SK-N-MC (cell line): ENCODE data around the gene ANGPTL1.

ENCODE experiments used
- EZH2 ChIP-seq: fragments of 200-600 bp; sonication (generic); IDR thresholded peaks from one replicate; pipeline ENCODE4 v1.6.1; 2017; ENCODE audit warnings: antibody characterized with exemption
- POLR2AphosphoS5 ChIP-seq: IDR thresholded peaks from 2 replicates; pipeline ENCODE4 v1.6.1; 2012; ENCODE audit warnings: mild to moderate bottlenecking, low read depth, low read length, borderline replicate concordance

DNA sequence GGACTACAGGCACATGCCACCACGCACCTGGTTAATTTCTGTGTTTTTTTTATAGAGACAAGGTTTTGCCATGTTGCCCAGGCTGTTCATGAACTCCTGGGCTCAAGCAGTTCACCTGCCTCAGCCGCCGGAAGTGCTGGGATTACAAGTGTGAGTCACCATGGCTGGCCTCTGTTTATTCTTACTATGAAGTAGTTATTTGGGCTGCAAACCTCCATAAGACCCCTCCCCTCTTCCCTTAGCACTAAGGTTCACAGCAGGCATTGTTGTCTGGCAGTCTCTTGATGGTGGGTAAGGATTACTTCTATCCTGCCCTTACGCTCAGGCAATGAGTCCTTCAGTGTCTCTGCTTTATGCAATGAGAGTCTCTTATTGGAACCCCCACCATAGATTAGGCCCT, 51.8 kb downstream of the ANGPTL1 start:
- no peak for TF ChIP-seq POLR2AphosphoS5
- TF ChIP-seq EZH2, result no peak
